NCI-H1930 (cell line): ENCODE data around the gene ERAL1.
"Not testable (repeated sequence)": the region's sequence is repeated elsewhere in the genome, so short reads cannot be mapped to it uniquely, and the experiment has no call there.

Source experiments
- DNase-seq, 2 experiments: peaks; one replicate each; lab custom pipeline; 2025; lab: John Stamatoyannopoulos, UW

The ERAL1 gene

GRCh38 chr17:28879886-28880571, 25.2 kb downstream of the ERAL1 start:
- DNase-seq, result no peak

- DNase-seq, result no peak
Observed at GRCh38 chr17:28880572-28880945, 25.7 kb downstream of the ERAL1 start.

- no peak for DNase-seq
Observed at GRCh38 chr17:28881533-28882056, 26.8 kb downstream of the ERAL1 start.

- DNase-seq, result no peak
Observed at GRCh38 chr17:28882154-28882895, 27.5 kb downstream of the ERAL1 start.

GRCh38 chr17:28883967-28884702, 29.3 kb downstream of the ERAL1 start:
- DNase-seq, result no peak

GRCh38 chr17:28885363-28885762, 30.5 kb downstream of the ERAL1 start:
- no peak for DNase-seq

- no peak for DNase-seq
Observed at GRCh38 chr17:28885951-28886350, 31.1 kb downstream of the ERAL1 start.

- no peak for DNase-seq
Observed at GRCh38 chr17:28887871-28888471, 33.2 kb downstream of the ERAL1 start.

- DNase-seq, result no peak
Observed at GRCh38 chr17:28888832-28889231, 34.0 kb downstream of the ERAL1 start.

- DNase-seq, result no peak
Observed at GRCh38 chr17:28889996-28890395, 35.2 kb downstream of the ERAL1 start.

- DNase-seq, result no peak
Observed at GRCh38 chr17:28891201-28891600, 36.4 kb downstream of the ERAL1 start.

GRCh38 chr17:28892024-28892423, 37.2 kb downstream of the ERAL1 start:
- no peak for DNase-seq

- not testable (repeated sequence) for DNase-seq
Observed at GRCh38 chr17:28893248-28894183, 38.7 kb downstream of the ERAL1 start.

- no peak for DNase-seq
Observed at GRCh38 chr17:28895794-28896447, 41.1 kb downstream of the ERAL1 start.

- no peak for DNase-seq
Observed at GRCh38 chr17:28896491-28896883, 41.7 kb downstream of the ERAL1 start.

GRCh38 chr17:28896884-28897768, 42.3 kb downstream of the ERAL1 start, which contains the start of gene FLOT2:
FLOT2 (minus strand) TSS chr17:28897733; CDS start chr17:28897574, 159 bp downstream.
- DNase-seq, result peak; percentile 44 to 60

- DNase-seq, result no peak
Observed at GRCh38 chr17:28897769-28898526, 43.1 kb downstream of the ERAL1 start.

GRCh38 chr17:28898527-28898955, 43.7 kb downstream of the ERAL1 start:
- DNase-seq, result no peak
